Forelimb muscle (tissue), 1 donor: Measurements from ENCODE around the gene CALML3. TPM values are rescaled to one million over a fixed set of nuclear protein-coding genes. Genes with fewer than 3 reads are reported as not detected.

Experiments used
- DNase-seq: peaks from one replicate; pipeline ENCODE4 v3.0.0-alpha.2; 2013; ENCODE audit warnings: low read depth
- polyA plus RNA-seq: library from polyadenylated mRNA; unstranded; fragments of 120-200 nt; gene quantifications from one replicate; pipeline ENCODE4 v1.2.1, GENCODE V29; 2013; ENCODE audit not compliant: insufficient read length

Gene CALML3
- polyA plus RNA-seq, 1 donor: 0.09 TPM

DNA sequence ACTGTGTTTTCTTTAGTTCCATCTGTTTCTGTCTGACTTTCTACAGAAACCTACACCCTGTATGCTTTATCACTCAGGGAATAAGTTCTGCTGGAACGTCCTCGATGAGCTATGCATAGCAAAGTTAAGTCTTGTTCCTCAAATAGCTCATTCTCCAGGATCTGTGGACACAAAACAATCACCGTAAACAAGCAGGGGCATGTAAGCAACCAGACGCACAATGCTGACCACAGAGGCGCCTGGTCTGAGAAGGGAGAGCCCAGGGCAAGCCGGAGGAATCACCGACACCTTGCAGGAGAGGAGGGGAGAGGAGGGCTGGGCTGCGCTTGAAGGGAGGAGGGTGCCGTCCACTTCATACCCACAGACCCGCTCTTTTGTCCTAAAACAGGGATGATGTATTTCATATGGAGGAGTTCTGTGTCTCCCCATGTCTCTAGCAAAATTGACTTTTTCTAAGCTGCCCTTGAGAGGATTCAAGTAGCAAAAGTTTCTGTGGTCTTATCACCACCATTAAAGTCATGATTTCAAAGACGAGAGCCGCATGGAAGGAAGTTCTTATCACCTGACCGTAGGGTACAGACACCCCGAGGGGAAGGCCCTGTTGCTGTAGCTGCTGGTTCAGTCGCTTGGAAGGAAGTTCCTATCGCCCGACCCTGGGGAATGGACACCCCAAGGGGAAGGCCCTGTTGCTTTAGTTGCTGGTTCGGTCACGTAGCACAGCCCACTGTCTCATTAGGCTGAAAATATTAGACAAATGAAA lies 14.3 kb downstream of the CALML3 start:
- no peak for DNase-seq

DNA sequence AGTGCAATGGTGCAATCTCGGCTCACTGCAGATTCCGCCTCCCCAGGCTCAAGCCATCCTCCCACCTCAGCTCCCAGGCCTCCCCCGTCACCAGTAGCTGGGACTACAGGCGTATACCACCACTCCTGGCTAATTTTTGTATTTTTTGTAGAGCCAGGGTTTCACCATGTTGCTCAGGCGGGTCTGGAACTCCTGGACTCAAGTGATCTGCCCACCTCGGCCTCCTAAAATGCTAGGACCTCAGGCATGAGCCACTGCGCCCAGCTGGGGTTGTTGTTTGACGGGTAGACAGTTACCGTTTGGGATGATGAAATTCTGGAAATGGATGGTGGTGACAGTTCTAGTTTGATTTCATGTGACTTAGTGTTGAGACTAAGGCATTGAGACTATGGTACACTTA lies 15.3 kb downstream of the CALML3 start:
- DNase-seq: no peak

DNA sequence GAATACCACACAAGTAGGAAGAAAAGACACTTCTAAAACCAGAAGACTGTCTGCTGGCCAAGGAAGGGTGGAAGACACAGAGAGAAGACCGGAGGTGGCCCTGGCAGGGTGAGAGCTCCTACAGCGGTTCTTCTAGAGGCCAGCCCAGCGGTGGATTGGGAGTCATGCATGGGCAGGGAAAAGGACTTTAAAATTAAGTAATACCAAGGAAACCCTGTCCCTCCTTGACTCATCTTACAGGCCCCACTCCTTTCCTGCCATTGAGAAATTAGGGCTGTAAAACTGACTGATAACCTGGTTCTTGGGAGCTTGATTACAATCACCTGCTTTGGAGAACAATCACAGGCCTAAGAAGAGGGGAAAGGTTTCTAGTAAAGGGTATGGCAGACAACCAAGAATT lies 16.1 kb downstream of the CALML3 start:
- DNase-seq: no peak

DNA sequence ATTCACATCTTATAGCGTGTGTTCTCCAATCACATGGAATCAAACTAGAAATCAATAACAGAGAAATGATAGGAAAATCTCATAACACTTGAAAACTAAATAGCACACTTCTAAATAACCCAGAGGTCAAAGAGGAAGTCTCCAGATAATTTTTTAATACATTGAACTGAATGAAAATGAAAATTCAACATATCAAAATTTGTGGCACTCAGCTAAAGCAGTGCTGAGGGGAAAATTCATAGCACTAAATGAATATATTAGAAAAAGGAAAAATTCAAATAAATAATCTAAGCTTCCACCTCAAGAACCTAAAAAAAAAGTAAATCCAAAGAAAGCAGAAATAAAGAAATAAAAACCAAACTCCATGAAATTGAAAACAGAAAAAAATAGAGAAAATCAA lies 17.3 kb downstream of the CALML3 start:
- no peak for DNase-seq

DNA sequence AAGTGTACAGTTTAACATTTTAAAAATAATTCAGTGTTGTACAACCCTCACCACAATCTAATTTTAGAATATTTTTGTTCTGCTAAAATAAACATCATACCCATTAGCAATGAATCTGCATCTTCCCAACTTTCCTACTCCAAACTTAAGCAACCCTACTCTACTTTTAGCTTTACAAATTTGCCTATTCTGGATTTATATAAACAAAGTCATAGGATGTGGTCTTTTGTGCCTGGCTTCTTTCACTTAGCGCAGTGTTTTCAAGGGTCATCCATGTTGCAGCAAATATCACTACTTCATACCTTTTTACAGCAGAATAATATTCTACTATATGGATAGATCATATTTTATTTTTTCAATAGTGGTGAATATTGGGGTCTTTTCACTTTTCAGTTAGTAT lies 18.9 kb downstream of the CALML3 start:
- DNase-seq: no peak

DNA sequence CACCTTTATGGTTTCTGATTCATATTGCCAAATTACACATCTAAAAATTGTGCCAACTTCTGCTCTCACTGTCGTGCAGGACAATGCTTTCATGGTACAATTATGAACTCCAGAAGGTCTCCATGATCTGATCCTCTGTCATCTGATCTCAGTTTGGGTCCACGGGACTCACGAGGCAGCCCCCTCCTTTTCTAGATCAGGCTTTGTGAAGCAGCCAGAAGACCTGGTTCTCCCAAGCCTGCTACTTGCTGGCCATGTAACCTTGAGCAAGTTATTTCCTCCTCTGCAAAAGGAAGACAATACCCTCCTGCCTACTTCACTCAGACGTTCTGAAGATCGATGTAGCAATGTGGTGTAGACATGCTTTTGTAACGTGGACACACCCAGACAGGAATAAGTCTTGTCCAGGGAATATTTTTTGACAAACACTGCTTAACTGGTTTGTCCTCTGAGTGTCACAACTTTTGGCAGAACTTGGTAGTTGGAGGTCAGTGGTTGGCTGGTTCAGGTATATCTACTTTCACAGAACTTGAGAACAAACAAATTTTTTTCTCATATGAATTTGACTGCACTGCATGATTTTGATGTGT lies 19.6 kb downstream of the CALML3 start:
- DNase-seq: no peak

DNA sequence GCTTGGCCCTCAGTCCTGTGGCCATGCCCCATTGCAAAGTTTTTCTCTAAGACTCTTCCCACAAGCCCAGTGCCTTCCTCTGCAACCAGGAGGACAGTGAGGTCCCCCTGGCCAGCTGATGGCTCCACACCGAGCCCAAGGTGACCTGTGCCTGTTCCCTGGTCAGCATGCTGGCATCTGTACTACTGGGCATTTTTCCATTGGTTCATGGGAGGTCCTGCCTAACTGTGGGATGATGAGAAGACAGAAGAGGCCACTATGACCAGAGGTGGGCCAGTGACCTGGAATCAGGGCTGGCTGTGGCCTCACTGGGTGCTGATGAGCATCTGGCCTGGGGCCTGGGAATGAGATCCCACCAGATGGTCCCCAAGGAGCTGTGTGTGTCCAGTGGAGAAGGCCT lies 20.2 kb downstream of the CALML3 start:
- DNase-seq: no peak

DNA sequence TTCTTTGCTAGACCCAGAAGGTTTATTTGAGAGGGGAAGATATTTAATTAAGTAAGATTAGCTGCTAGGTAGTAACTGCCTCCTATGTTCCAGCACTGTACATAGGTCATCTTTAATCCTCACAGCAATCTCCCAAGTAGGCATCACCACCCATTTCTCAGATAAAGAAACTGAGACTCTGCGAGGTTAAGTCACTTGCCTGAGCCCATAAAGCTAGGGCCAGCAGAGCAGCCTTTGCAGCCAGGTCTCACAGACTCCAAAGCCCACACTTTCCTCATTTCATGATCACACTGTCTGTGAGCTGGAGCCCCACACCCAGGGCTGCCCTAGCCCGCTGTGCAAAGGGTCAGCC lies 20.6 kb downstream of the CALML3 start:
- no peak for DNase-seq

DNA sequence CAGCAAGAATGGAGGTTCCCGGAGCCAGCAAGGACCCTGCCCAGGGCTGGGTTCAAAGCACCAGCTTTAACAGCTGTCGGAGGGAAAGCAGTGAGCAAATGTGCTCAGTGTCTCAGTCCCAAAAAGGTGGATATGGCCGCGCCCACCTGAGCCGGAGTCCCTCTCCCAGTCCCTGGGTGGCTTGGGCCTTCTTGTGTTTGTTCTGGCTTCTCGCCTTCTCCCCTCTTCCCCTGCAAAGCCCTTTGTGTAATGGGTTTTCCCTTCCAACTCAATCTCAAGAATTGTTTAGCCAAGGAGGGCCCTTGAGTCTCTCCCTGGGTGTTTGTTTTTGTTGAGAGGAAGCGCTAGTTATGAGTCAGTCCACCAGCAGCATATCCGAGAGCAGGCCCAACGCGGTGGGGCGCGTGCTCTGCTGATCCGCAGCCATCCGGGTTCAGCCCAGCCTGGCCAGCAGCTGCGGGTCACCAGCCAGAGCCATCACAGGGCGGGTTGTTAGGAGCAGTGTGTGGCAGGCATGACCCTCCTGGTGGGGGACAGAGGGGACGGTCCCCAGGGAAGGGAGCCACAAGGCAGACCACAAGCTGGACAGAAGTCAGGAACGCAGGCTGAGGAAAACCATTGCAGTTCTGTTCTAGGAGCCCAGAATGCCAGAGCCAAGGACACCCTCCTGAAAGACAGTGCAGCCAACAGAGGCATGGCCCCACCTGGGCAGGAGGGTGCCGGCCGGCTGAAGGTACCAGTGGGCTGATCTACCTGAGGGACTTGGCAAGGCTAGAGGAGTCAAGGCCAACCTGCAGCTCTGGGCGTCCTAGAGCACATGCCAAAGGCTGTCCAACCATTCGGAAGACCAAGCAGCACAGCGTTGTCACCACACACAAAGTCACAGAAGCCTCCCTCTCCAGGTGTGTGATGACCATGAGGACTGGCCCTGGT lies 21.3 kb downstream of the CALML3 start:
- DNase-seq: no peak

DNA sequence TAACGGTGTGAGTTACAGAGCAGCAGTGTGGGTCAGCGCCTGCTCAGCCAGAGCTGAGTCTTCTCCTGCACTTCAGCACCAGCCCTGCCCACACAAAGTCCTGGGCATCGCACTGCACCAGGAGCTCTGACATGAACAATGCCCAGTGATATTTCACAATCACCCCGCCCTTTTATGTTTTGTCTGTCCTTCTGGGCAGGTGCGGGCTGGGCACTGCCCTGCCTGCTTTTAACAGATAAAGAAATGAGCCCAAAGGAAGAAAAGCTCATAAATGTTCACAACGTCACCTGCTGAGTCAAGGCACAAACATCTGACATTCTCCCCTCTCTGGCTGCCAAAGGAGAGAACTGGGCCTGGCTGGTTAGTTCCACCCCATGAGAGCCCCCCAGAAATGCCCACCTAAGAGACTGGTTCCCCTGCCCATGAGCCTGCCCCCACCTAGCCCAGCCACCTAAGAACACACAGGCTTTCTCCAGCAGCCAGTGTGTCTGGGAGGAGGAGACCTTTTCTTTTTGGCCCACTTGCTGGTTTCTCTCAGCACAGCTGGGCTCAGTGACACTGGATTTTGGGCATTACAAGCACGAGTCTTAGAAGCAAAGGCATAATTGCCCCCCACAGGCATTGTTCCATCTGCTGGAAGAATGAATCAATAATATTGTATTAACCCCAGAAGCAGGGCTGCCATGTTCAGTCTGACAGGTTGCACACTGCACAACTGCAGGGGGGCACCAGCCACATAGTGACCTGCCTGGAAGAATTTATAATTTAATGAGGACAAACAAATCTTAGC lies 22.3 kb downstream of the CALML3 start:
- DNase-seq: no peak

DNA sequence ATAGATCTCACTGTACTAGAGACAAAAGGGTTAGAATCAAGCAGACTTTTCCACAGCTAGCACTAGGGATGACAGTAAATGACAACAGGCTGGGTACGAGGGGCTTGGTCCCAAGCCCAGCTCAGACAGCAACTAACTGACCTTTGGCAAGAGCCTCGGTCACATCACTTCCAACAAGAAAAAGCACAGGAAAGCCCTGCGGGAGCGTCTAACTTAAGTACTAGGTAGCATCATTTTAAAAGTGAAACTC lies 22.8 kb downstream of the CALML3 start:
- no peak for DNase-seq

DNA sequence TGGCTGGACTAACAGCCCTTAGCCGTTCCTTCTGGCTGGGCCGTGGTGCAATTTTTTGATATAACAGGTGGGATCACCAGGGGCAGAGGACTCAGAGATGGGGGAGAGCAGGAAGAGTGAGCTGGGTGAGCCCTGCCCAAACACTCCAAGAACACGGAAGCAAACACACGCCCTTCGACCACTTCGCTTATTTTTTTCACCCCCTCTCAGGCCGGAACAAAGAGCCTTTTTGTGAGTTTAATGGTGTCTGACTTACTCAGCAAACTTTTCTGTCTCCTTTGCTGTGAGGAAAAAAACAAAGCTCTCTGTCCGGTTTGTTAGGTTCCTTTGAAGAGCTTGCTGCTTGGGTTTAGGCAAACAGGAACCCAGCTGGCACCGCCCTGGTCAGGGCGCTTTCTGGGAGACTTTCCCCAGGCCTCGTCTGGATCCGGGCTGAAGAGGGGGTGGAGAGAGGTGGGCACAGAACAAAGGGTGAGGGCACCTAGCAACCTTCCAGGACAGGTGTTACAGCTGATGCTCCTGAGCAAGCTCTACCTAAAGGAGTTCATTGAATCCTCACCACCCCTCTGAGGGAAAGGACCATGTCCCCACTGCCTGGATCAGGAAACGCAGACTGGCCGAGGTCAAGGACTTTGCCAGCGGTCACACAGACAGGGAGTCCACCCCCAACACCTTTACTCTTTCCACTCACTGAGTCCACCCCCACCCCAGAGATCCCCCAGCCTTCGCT lies 23.3 kb downstream of the CALML3 start:
- no peak for DNase-seq

DNA sequence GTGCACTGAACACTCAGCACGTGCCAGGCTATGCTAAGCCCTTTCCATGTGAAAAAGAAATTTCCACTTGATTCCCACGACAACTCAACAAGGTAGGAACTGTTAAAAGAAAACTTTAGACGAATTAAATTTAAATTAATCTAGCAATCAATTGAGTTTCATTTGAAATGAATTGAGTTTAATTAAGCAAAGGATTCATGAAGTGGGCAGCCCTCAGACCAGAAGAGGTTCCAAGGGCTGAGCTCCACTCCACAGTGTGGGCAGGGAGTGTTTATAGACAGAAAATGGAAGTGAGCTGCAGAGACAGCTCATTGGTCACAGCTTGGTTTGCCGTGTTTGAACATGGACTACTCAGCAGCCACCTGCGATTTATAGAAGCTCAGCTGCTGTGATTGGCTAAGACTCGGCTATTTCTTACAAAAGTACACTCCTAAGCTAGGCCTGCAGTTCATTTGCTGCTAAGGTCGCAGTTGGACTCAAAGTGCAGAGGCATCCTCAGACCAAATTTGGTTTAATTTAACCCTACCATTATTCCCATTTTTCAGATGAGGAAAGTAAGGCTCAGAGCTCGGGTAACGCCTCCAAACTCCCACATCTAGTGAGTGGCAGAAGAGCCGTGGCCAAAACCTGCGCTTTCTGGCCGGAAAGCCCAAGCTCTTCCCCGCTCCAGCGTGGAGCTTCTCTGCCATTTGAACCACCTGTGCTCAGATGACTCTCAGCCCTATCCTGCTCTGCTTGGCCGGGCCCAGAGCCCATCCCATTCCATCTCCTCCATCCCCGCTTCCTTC lies 24.9 kb downstream of the CALML3 start:
- no peak for DNase-seq

DNA sequence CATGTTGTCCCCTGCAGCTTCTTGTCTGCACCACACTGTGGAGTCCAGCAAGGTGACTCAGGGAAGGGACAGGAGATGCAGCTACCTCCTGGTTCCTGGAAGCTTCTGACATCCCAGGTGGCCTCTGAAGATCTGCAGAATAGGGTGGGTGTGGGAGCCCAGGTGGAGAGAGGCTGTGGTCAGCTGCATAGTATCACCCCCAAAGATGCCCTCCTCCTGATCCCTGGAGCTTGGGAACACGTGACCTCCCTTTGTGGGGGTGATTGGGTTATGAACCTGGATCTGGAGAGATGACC lies 25.4 kb downstream of the CALML3 start:
- DNase-seq: no peak

DNA sequence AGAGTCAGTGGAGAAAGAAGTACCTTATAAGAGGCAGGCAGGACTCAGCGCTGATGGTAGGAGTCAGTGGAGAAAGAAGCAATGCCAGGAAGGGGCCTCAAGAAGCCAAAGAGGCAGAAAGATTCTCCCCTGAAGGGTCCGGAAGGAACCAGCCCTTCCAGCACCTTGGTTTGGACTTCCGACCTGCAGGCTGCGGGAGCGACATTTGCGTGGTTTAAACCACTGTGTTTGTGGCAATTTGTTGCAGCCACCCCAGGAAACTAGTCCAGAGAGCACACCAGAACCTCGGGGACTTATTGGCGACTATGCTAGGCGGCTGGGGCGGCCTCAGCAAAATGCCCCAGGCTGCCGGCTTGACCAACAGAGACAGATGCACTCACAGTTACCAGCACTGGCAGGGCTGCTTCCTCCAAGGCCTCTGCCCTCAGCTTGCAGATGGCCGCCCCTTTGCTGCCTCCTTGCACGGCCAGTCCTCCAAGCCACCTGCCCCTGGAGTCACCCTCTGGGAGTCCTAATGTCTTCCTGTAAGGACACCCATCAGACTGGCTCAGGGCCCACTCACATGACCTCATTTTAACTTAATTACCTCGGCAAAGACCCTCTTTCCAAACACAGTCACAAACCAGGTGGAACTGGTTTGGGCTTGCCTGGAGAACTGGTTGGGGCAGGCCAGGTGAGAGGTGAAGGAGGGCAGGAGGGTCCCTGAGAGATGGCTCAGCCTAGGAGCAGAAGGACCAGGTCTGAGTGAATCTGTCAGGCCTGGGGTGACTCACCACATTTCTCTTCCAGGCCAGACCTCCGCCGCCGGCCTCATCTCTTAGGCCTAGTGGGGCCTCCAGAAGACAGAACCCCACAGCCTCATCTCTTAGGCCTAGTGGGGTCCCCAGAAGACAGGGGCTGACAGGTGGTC lies 26.1 kb downstream of the CALML3 start:
- DNase-seq: no peak

DNA sequence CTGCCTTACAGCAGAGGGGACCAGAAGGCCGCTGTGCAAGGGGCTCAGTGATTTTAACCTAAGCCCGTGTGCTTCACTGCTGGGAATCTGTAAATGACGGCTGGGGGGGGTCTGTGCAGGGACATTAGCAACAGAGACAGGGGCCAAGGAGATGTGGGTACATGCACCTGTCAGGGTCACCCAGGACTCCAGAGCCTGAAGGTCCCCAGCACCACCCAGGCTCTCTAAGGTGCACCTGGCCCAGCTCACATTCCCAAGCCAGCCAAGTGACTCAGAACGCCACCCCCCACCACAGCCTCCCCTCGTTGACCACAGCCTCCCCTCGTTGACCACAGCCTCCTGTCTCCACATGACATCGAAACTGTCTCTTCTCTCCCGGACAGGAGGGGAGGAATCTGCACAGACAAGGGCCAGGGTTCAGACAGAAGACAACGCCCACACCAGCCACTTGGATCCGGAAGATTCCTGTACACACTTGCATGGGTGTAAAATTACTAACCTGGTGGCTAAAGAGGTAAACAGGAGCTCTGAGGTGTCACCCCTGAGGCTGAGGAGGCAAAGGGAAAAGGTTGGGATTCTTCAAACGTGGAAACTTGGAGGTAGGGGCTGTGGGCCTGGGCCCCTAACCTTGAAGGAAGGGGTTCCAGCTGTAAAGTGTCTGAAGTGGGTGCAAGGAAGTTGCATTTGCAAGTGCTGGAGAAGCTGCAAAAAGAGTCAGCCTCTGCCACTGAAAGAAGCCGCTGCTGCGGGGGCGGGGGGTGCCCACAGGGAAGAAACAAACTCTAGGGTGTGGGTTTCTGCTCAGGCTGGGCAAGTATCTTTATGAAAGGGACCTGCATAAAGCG lies 27.0 kb downstream of the CALML3 start:
- DNase-seq: no peak

DNA sequence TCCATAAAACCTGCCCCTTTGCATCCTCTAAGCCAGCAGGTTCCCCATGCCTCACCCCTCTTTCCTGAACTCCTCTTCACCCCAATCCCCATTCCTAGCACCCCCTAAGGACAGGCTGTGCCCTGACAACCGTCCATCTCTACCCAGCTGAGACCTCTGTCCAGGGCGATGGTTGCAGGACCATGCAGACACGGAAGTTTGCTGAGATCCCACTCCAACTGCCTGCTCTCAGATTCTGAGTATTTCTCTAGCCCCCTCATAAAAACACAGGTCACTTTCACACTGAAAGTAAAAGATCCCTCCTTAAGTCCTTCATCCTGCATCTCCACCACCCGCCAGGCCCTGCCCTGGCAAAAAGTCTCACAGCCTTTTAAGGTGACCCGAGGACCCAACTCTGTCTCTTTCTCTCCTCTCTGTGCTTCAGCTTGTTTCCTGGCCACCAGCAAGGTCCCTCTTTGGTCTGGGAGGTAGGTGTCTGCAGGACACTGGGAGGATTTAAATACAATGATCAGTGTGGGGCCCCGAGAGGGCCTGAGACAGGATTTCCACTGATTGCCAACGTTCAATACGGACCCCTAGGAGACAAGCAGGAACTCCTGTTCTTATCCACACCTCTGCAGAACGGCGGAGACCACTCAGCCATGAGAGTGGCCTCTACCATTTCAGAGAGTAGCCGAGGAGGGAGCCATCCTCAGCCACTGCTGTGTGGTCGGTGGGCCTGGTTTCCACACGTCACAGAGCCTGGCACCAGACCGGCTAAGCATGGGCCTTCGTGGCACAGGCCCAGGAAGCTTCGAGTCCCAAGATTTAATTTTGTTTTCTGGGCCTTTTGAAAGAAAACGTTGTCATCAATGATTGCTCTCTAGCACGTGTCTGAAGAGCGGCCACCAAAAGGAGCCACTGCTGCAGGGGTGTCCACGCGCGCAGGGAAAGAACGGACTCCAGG lies 27.9 kb downstream of the CALML3 start:
- DNase-seq: no peak
